GM12801 (cell line): ENCODE data around the gene GID8.

Experiments
- CTCF ChIP-seq: IDR thresholded peaks from one replicate; pipeline ENCODE4 v1.5.1; 2011; ENCODE audit warnings: control low read depth; ENCODE audit not compliant: insufficient read length; ENCODE audit errors: extremely low read depth

The GID8 gene

GRCh38 chr20:62898970-62899632 lies 38.8 kb upstream of the GID8 start:
- TF ChIP-seq CTCF: no peak

GRCh38 chr20:62899633-62900051 lies 38.3 kb upstream of the GID8 start:
- TF ChIP-seq CTCF: no peak

- peak; percentile 60 for TF ChIP-seq CTCF
Observed at GRCh38 chr20:62900052-62900691, 37.8 kb upstream of the GID8 start.

GRCh38 chr20:62900692-62901584 lies 37.0 kb upstream of the GID8 start:
- no peak for TF ChIP-seq CTCF

GRCh38 chr20:62901891-62902290 lies 36.1 kb upstream of the GID8 start:
- no peak for TF ChIP-seq CTCF

- TF ChIP-seq CTCF: no peak
Observed at GRCh38 chr20:62902926-62903615, 34.9 kb upstream of the GID8 start.

- TF ChIP-seq CTCF: no peak
Observed at GRCh38 chr20:62905536-62906117, 32.3 kb upstream of the GID8 start.
